HEK293 (cell line): ENCODE data around the gene NEURL2.

Experiments
- HOXA7 ChIP-seq: sonication (generic); formaldehyde crosslinking; IDR thresholded peaks from 2 replicates; pipeline ENCODE4 v1.8.1; 2022; ENCODE audit warnings: missing genetic modification reagents, borderline replicate concordance
- IKZF3 ChIP-seq: fragments of 450-650 bp; IDR thresholded peaks from 2 replicates; pipeline ENCODE4 v1.5.0; 2018; ENCODE audit warnings: missing biosample characterization, mild to moderate bottlenecking, missing genetic modification characterization, moderate library complexity
- KLF16 ChIP-seq: fragments of 450-650 bp; formaldehyde crosslinking; IDR thresholded peaks from 2 replicates; pipeline ENCODE4 v1.5.1; 2017; ENCODE audit warnings: missing biosample characterization, missing genetic modification characterization
- SP2 ChIP-seq: fragments of 450-650 bp; formaldehyde crosslinking; IDR thresholded peaks from 2 replicates; pipeline ENCODE4 v1.5.1; 2016; ENCODE audit warnings: missing biosample characterization, missing genetic modification characterization
- TRIM28 ChIP-seq: IDR thresholded peaks from 2 replicates; pipeline ENCODE4 v1.6.1; 2011; ENCODE audit warnings: low read length, control low read depth, borderline replicate concordance
- YY1 ChIP-seq: fragments of 450-650 bp; formaldehyde crosslinking; IDR thresholded peaks from 2 replicates; pipeline ENCODE4 v1.5.1; 2018; ENCODE audit warnings: missing biosample characterization, missing genetic modification characterization
- ZBTB17 ChIP-seq: fragments of 450-650 bp; formaldehyde crosslinking; IDR thresholded peaks from 2 replicates; pipeline ENCODE4 v1.5.1; 2016; ENCODE audit warnings: missing biosample characterization, missing genetic modification characterization
- ZFHX2 ChIP-seq: fragments of 450-650 bp; formaldehyde crosslinking; conservative IDR thresholded peaks from 2 replicates; pipeline ENCODE4 v1.5.1; 2016; ENCODE audit warnings: missing biosample characterization, missing genetic modification characterization
- ZIC2 ChIP-seq: fragments of 450-650 bp; formaldehyde crosslinking; IDR thresholded peaks from 2 replicates; pipeline ENCODE4 v1.5.1; 2016; ENCODE audit warnings: missing biosample characterization, missing genetic modification characterization
- ZNF518A ChIP-seq: fragments of 450-650 bp; formaldehyde crosslinking; conservative IDR thresholded peaks from 2 replicates; pipeline ENCODE4 v1.5.1; 2016; ENCODE audit warnings: low read depth, missing biosample characterization, missing genetic modification characterization
- ZNF560 ChIP-seq: fragments of 450-650 bp; formaldehyde crosslinking; IDR thresholded peaks from 2 replicates; pipeline ENCODE4 v1.5.1; 2017; ENCODE audit warnings: missing biosample characterization, missing genetic modification characterization, borderline replicate concordance
- ZNF561 ChIP-seq: fragments of 450-650 bp; IDR thresholded peaks from 2 replicates; pipeline ENCODE4 v1.5.1; 2018; ENCODE audit warnings: missing biosample characterization, missing genetic modification characterization, borderline replicate concordance
- TF ChIP-seq, protein P1 (sequence below): fragments of 450-650 bp; formaldehyde crosslinking; IDR thresholded peaks from 2 replicates; pipeline ENCODE4 v1.5.1; 2017; ENCODE audit warnings: missing biosample characterization, missing genetic modification characterization
- TF ChIP-seq, protein P2 (sequence below): fragments of 450-650 bp; formaldehyde crosslinking; IDR thresholded peaks from 2 replicates; pipeline ENCODE4 v1.5.1; 2016; ENCODE audit warnings: missing biosample characterization, missing genetic modification characterization, low read depth
- TF ChIP-seq, protein P3 (sequence below): fragments of 450-650 bp; formaldehyde crosslinking; conservative IDR thresholded peaks from 2 replicates; pipeline ENCODE4 v1.5.1; 2016; ENCODE audit warnings: low read depth, missing biosample characterization, missing genetic modification characterization
- TF ChIP-seq, protein P4 (sequence below): sonication (generic); formaldehyde crosslinking; IDR thresholded peaks from 2 replicates; pipeline ENCODE4 v1.8.1; 2022; ENCODE audit warnings: mild to moderate bottlenecking, moderate library complexity, missing genetic modification reagents
- TF ChIP-seq, protein P5 (sequence below): fragments of 450-650 bp; formaldehyde crosslinking; IDR thresholded peaks from 2 replicates; pipeline ENCODE4 v1.5.1; 2016; ENCODE audit warnings: missing biosample characterization, missing genetic modification characterization
- TF ChIP-seq, protein P6 (sequence below): fragments of 450-650 bp; formaldehyde crosslinking; IDR thresholded peaks from 2 replicates; pipeline ENCODE4 v1.5.1; 2016; ENCODE audit warnings: missing biosample characterization, missing genetic modification characterization

The NEURL2 gene

DNA sequence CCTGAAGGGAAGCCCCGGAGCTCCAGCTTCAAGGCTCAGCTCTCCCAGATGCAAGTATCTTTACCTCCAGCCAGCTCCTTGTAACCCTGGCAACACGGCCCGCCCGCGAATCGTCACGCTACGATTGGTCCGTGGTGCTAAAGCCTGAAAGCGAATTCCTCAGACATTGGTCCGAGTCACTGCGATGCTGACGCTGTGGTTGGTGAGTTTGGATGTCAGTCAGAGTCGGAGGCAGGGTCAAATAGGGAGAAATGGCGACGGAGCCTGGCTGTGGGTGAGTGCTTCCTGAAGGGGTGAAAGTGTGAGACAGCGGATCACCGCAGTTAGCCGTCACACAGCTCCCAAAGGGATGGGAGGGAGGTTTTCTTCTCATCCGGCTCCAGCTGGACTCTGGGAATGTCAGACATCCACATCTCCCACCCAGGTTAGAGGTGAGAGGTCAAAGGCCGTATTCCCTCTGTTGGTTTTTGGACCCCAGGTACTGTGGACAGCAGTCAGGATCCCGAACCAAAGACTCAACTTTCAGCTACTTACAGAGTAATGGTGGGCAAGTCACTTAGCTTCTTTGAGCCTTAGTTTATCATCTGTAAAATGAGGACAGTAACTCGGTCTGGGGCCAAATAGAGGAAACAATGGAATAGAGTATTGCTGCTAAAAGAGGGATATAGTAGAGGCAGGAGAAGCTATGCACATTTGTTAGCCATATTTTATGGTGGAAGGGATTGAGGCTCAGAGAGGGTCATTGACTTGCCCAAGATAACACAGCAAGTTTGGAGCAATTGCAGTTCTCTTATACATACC lies 9.8 kb downstream of the NEURL2 start, which contains the start of gene ZSWIM1 (continued):
- TF ChIP-seq, protein P1, sequence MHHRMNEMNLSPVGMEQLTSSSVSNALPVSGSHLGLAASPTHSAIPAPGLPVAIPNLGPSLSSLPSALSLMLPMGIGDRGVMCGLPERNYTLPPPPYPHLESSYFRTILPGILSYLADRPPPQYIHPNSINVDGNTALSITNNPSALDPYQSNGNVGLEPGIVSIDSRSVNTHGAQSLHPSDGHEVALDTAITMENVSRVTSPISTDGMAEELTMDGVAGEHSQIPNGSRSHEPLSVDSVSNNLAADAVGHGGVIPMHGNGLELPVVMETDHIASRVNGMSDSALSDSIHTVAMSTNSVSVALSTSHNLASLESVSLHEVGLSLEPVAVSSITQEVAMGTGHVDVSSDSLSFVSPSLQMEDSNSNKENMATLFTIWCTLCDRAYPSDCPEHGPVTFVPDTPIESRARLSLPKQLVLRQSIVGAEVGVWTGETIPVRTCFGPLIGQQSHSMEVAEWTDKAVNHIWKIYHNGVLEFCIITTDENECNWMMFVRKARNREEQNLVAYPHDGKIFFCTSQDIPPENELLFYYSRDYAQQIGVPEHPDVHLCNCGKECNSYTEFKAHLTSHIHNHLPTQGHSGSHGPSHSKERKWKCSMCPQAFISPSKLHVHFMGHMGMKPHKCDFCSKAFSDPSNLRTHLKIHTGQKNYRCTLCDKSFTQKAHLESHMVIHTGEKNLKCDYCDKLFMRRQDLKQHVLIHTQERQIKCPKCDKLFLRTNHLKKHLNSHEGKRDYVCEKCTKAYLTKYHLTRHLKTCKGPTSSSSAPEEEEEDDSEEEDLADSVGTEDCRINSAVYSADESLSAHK (tag by site-specific recombination), result 0 out of 2 replicates have a peak, but pooled peaks have one; percentile 27
- TF ChIP-seq SP2 (tag by site-specific recombination) (peak; percentile 98), ZFHX2 (no peak), ZNF518A (tag by site-specific recombination) (no peak), ZBTB17 (peak; percentile 46; the same call in 1 of the 2 replicates), ZNF560 (no peak), KLF16 (tag by site-specific recombination) (peak; percentile 69), TRIM28 (no peak), IKZF3 (tag by site-specific recombination) (0 out of 2 replicates have a peak, but pooled peaks have one; percentile 25), YY1 (tag by site-specific recombination) (peak; percentile 79), HOXA7 (CRISPR knock-in tag) (no peak), ZNF561 (tag by site-specific recombination) (peak; percentile 65; the same call in 1 of the 2 replicates), ZIC2 (tag by site-specific recombination) (no peak)
- TF ChIP-seq, protein P2, sequence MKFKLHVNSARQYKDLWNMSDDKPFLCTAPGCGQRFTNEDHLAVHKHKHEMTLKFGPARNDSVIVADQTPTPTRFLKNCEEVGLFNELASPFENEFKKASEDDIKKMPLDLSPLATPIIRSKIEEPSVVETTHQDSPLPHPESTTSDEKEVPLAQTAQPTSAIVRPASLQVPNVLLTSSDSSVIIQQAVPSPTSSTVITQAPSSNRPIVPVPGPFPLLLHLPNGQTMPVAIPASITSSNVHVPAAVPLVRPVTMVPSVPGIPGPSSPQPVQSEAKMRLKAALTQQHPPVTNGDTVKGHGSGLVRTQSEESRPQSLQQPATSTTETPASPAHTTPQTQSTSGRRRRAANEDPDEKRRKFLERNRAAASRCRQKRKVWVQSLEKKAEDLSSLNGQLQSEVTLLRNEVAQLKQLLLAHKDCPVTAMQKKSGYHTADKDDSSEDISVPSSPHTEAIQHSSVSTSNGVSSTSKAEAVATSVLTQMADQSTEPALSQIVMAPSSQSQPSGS, result no peak
- TF ChIP-seq, protein P3, sequence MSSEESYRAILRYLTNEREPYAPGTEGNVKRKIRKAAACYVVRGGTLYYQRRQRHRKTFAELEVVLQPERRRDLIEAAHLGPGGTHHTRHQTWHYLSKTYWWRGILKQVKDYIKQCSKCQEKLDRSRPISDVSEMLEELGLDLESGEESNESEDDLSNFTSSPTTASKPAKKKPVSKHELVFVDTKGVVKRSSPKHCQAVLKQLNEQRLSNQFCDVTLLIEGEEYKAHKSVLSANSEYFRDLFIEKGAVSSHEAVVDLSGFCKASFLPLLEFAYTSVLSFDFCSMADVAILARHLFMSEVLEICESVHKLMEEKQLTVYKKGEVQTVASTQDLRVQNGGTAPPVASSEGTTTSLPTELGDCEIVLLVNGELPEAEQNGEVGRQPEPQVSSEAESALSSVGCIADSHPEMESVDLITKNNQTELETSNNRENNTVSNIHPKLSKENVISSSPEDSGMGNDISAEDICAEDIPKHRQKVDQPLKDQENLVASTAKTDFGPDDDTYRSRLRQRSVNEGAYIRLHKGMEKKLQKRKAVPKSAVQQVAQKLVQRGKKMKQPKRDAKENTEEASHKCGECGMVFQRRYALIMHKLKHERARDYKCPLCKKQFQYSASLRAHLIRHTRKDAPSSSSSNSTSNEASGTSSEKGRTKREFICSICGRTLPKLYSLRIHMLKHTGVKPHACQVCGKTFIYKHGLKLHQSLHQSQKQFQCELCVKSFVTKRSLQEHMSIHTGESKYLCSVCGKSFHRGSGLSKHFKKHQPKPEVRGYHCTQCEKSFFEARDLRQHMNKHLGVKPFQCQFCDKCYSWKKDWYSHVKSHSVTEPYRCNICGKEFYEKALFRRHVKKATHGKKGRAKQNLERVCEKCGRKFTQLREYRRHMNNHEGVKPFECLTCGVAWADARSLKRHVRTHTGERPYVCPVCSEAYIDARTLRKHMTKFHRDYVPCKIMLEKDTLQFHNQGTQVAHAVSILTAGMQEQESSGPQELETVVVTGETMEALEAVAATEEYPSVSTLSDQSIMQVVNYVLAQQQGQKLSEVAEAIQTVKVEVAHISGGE (tag by site-specific recombination), result no peak
- TF ChIP-seq, protein P4, sequence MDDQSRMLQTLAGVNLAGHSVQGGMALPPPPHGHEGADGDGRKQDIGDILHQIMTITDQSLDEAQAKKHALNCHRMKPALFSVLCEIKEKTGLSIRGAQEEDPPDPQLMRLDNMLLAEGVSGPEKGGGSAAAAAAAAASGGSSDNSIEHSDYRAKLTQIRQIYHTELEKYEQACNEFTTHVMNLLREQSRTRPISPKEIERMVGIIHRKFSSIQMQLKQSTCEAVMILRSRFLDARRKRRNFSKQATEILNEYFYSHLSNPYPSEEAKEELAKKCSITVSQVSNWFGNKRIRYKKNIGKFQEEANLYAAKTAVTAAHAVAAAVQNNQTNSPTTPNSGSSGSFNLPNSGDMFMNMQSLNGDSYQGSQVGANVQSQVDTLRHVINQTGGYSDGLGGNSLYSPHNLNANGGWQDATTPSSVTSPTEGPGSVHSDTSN (CRISPR knock-in tag), result peak; percentile 97; the same call in 1 of the 2 replicates
- TF ChIP-seq, protein P5, sequence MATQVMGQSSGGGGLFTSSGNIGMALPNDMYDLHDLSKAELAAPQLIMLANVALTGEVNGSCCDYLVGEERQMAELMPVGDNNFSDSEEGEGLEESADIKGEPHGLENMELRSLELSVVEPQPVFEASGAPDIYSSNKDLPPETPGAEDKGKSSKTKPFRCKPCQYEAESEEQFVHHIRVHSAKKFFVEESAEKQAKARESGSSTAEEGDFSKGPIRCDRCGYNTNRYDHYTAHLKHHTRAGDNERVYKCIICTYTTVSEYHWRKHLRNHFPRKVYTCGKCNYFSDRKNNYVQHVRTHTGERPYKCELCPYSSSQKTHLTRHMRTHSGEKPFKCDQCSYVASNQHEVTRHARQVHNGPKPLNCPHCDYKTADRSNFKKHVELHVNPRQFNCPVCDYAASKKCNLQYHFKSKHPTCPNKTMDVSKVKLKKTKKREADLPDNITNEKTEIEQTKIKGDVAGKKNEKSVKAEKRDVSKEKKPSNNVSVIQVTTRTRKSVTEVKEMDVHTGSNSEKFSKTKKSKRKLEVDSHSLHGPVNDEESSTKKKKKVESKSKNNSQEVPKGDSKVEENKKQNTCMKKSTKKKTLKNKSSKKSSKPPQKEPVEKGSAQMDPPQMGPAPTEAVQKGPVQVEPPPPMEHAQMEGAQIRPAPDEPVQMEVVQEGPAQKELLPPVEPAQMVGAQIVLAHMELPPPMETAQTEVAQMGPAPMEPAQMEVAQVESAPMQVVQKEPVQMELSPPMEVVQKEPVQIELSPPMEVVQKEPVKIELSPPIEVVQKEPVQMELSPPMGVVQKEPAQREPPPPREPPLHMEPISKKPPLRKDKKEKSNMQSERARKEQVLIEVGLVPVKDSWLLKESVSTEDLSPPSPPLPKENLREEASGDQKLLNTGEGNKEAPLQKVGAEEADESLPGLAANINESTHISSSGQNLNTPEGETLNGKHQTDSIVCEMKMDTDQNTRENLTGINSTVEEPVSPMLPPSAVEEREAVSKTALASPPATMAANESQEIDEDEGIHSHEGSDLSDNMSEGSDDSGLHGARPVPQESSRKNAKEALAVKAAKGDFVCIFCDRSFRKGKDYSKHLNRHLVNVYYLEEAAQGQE (tag by site-specific recombination), result peak; percentile 91
- TF ChIP-seq, protein P6, sequence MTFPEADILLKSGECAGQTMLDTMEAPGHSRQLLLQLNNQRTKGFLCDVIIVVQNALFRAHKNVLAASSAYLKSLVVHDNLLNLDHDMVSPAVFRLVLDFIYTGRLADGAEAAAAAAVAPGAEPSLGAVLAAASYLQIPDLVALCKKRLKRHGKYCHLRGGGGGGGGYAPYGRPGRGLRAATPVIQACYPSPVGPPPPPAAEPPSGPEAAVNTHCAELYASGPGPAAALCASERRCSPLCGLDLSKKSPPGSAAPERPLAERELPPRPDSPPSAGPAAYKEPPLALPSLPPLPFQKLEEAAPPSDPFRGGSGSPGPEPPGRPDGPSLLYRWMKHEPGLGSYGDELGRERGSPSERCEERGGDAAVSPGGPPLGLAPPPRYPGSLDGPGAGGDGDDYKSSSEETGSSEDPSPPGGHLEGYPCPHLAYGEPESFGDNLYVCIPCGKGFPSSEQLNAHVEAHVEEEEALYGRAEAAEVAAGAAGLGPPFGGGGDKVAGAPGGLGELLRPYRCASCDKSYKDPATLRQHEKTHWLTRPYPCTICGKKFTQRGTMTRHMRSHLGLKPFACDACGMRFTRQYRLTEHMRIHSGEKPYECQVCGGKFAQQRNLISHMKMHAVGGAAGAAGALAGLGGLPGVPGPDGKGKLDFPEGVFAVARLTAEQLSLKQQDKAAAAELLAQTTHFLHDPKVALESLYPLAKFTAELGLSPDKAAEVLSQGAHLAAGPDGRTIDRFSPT (tag by site-specific recombination), result no peak
